ENCODE results near the gene SHISAL1. TPM values are rescaled to one million over a fixed set of nuclear protein-coding genes. Genes with fewer than 3 reads are reported as not detected.
"Not testable (repeated sequence)": the region's sequence is repeated elsewhere in the genome, so short reads cannot be mapped to it uniquely, and the experiment has no call there.

SHISAL1 gene
- total RNA-seq, 6 experiments from 2014 or later, result 0.05 to 0.31 (median 0.17) TPM

DNA sequence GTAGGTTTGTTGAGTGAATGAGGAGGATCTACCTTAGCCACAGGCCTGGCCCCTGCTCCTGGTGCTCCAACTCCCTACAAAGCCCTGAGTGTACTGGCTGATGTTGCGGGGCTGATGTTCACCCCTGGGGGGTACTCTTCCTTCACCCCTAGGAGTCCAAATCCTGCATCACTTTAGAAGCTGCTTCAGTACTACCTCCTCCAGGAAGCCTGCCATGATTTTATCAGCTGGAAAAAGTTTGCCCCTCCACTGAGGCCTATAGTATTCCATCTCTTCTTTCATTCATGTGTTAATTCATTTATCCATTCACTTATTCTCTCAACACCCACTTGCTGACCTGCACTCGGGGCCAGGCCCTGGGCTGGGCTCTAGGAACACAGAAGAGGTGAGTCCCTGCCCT, 7.8 kb downstream of the SHISAL1 start:
- WGBS (ENCODE audit: insufficient coverage, low coverage, low lambda C conversion rate, missing lambda C conversion rate), result 50% methylated on average over 1 of the region's 2 CpGs
- H3K36me3 ChIP-seq, result no peaks in the 10 kb centered on the region
- DNase-seq, result no peak
- intact Hi-C loops (cut with DNase I), result no loop called here
- no peaks in the 10 kb centered on the region for H3K9me3 ChIP-seq
- TF ChIP-seq POLR2A (IDR thresholded peaks at IDR 0.05), result no peak
- TF ChIP-seq, protein P1, sequence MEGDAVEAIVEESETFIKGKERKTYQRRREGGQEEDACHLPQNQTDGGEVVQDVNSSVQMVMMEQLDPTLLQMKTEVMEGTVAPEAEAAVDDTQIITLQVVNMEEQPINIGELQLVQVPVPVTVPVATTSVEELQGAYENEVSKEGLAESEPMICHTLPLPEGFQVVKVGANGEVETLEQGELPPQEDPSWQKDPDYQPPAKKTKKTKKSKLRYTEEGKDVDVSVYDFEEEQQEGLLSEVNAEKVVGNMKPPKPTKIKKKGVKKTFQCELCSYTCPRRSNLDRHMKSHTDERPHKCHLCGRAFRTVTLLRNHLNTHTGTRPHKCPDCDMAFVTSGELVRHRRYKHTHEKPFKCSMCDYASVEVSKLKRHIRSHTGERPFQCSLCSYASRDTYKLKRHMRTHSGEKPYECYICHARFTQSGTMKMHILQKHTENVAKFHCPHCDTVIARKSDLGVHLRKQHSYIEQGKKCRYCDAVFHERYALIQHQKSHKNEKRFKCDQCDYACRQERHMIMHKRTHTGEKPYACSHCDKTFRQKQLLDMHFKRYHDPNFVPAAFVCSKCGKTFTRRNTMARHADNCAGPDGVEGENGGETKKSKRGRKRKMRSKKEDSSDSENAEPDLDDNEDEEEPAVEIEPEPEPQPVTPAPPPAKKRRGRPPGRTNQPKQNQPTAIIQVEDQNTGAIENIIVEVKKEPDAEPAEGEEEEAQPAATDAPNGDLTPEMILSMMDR (IDR thresholded peaks at IDR 0.05), result no peak
- H3K27ac ChIP-seq, result no peak overlapping the region
- no peaks in the 10 kb centered on the region for H3K4me1 ChIP-seq
- H3K4me3 ChIP-seq, result no peak overlapping the region
- H3K27me3 ChIP-seq, result no peaks in the 10 kb centered on the region
- ATAC-seq, result no peak

DNA sequence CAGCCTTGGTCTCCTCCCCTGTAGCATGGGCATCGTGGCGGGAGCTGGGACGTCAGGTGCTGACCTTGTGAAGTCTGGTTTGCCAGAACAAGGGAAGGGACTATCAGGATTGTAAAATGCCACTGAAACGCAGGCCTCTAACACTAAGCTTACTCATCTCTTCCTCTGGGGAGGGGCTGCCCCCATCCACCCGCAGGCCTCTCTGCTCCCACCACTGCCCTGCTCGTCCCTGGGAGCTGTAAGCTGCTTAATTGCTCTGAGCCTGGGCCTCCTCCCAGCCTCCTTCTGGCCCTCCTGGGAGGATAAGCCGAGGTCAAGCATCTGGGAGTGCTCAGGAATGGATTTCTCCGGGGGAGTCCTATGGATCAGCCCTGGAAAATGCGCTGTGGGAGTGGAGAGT, 8.4 kb downstream of the SHISAL1 start:
- no peak overlapping the region for H3K4me3 ChIP-seq
- H3K36me3 ChIP-seq, result no peaks in the 10 kb centered on the region
- TF ChIP-seq, protein P1 (IDR thresholded peaks at IDR 0.05), result no peak
- TF ChIP-seq POLR2A (IDR thresholded peaks at IDR 0.05), result no peak
- H3K9me3 ChIP-seq, result no peaks in the 10 kb centered on the region
- H3K4me1 ChIP-seq, result no peaks in the 10 kb centered on the region
- peak in 1 of 4 donors; percentile 37 for ATAC-seq
- H3K27me3 ChIP-seq, result no peaks in the 10 kb centered on the region
- H3K27ac ChIP-seq, result no peak overlapping the region
- no CpG with 5 or more reads among the region's 9 CpGs for WGBS (ENCODE audit: insufficient coverage, low coverage, low lambda C conversion rate, missing lambda C conversion rate)
- no peak for DNase-seq
- intact Hi-C loops (cut with DNase I), result no loop called here

- H3K4me3 ChIP-seq; H3K36me3 ChIP-seq; H3K9me3 ChIP-seq; ATAC-seq; DNase-seq; H3K27ac ChIP-seq; H3K4me1 ChIP-seq; intact Hi-C loops (cut with DNase I); H3K27me3 ChIP-seq: not testable (repeated sequence)
- WGBS (ENCODE audit: insufficient coverage, low coverage, low lambda C conversion rate, missing lambda C conversion rate), result 82% methylated on average over 9 of the region's 10 CpGs
Observed at GRCh38 chr22:44302363-44302762, 10.4 kb downstream of the SHISAL1 start.

DNA sequence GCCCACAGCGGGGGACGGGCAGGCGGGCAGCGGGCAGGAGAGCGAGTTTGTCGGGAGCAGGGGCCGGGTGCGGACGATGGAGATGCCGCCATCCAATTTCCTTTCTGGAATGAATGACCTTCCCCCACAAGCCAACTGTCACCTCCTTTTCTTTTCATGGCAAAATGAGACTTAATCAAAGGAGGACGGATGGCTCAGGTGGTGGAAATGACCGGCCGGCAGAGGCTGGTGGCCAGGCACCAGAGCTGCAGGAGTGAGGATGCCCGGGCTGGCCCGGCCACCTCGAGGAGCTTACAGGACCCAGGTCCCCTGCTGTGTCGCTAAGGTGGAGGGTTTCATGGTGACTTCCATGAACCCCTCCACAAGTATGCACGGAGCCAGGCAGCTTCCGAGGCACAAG, 11.7 kb downstream of the SHISAL1 start:
- H3K4me1 ChIP-seq, result no peaks in the 10 kb centered on the region
- H3K4me3 ChIP-seq, result no peak overlapping the region
- intact Hi-C loops (cut with DNase I), result no loop called here
- TF ChIP-seq, protein P1 (IDR thresholded peaks at IDR 0.05), result no peak
- no peak for TF ChIP-seq POLR2A (IDR thresholded peaks at IDR 0.05)
- H3K36me3 ChIP-seq, result no peaks in the 10 kb centered on the region
- ATAC-seq (no peak), DNase-seq (no peak)
- H3K27me3 ChIP-seq, result no peaks in the 10 kb centered on the region
- WGBS (ENCODE audit: insufficient coverage, low coverage, low lambda C conversion rate, missing lambda C conversion rate), result 63% methylated on average over 9 of the region's 19 CpGs
- no peaks in the 10 kb centered on the region for H3K9me3 ChIP-seq
- H3K27ac ChIP-seq, result no peak overlapping the region

DNA sequence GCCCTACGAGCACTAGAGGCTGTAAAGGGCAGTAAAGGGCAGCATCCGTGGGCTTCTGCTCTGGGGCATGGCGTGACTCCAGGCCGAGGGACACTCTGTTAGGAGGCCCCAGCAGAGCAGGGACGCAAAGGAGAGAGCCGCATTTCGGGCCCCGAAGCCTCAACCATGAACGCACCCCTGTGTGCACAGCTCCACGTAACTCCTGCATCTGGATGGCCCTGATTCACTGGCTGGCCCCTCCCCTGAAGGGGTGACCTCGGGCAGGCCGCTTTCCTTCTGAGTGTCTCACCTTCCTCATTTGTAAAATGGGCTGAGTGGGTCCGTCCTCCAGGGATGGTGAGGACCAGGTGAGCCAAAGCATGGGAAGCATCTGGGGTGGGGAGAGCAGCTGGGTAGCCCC, 13.6 kb downstream of the SHISAL1 start:
- H3K36me3 ChIP-seq, result no peaks in the 10 kb centered on the region
- H3K27ac ChIP-seq, result no peak overlapping the region
- H3K9me3 ChIP-seq, result peaks cover 0 to 6% (median 0%) of the 10 kb centered on the region in 4 donors
- DNase-seq (no peak), ATAC-seq (no peak)
- H3K4me3 ChIP-seq, result no peak overlapping the region
- WGBS (ENCODE audit: insufficient coverage, low coverage, low lambda C conversion rate, missing lambda C conversion rate), result 92% methylated on average over 6 of the region's 13 CpGs
- no peaks in the 10 kb centered on the region for H3K4me1 ChIP-seq
- TF ChIP-seq, protein P1 (IDR thresholded peaks at IDR 0.05), result no peak
- TF ChIP-seq POLR2A (IDR thresholded peaks at IDR 0.05), result no peak
- H3K27me3 ChIP-seq, result no peaks in the 10 kb centered on the region
- intact Hi-C loops (cut with DNase I), result no loop called here
